22Rv1 (cell line): ENCODE data around the gene UBAP2L.

ENCODE experiments used
- H3K27ac ChIP-seq: fragments of 450-650 bp; 2 replicates; pipeline ENCODE4 v1.5.1; 2017
- ZFX ChIP-seq: fragments of 450-650 bp; IDR thresholded peaks from 2 replicates; pipeline ENCODE4 v1.6.1; 2017; ENCODE audit warnings: antibody characterized with exemption, borderline replicate concordance
- TF ChIP-seq, protein P1 (sequence below): fragments of 450-650 bp; IDR thresholded peaks from 2 replicates; pipeline ENCODE4 v1.5.1; 2017; ENCODE audit warnings: mild to moderate bottlenecking

The UBAP2L gene

GRCh38 chr1:154236855-154237254 is 16.1 kb downstream of the UBAP2L start:
- TF ChIP-seq, protein P1, sequence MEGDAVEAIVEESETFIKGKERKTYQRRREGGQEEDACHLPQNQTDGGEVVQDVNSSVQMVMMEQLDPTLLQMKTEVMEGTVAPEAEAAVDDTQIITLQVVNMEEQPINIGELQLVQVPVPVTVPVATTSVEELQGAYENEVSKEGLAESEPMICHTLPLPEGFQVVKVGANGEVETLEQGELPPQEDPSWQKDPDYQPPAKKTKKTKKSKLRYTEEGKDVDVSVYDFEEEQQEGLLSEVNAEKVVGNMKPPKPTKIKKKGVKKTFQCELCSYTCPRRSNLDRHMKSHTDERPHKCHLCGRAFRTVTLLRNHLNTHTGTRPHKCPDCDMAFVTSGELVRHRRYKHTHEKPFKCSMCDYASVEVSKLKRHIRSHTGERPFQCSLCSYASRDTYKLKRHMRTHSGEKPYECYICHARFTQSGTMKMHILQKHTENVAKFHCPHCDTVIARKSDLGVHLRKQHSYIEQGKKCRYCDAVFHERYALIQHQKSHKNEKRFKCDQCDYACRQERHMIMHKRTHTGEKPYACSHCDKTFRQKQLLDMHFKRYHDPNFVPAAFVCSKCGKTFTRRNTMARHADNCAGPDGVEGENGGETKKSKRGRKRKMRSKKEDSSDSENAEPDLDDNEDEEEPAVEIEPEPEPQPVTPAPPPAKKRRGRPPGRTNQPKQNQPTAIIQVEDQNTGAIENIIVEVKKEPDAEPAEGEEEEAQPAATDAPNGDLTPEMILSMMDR = no peak
- TF ChIP-seq ZFX = no peak
- no peak overlapping the region for H3K27ac ChIP-seq

DNA sequence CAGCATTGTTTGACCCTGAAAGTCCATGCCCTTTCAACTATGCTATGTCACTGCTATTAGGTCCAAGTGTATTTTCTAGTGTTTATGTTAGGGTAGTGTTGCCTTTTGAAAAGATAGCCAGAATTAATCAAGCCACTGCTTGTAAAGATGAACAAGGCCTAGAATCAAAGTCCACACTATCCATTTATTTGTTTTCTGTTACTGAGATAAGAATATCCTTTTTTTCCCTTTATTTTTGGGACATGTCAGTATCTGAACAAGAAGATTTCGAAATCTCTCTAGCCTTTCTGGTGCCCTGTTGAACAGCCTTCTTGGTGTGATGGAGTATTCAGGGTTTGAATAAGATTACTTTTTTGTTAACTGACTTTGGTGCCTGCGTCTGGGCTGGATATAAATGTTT is 16.7 kb downstream of the UBAP2L start:
- no peak for TF ChIP-seq ZFX
- TF ChIP-seq, protein P1 = no peak
- no peak overlapping the region for H3K27ac ChIP-seq

- TF ChIP-seq, protein P1 = no peak
- TF ChIP-seq ZFX = no peak
- H3K27ac ChIP-seq = no peak overlapping the region
These were observed 17.2 kb downstream of the UBAP2L start for GRCh38 chr1:154237880-154238506.

GRCh38 chr1:154239491-154239890 is 18.7 kb downstream of the UBAP2L start:
- no peak overlapping the region for H3K27ac ChIP-seq
- no peak for TF ChIP-seq ZFX
- TF ChIP-seq, protein P1 = no peak

GRCh38 chr1:154240294-154240833 is 19.6 kb downstream of the UBAP2L start:
- H3K27ac ChIP-seq = no peak overlapping the region
- no peak for TF ChIP-seq ZFX
- TF ChIP-seq, protein P1 = no peak

- TF ChIP-seq ZFX = no peak
- TF ChIP-seq, protein P1 = no peak
- H3K27ac ChIP-seq = no peak overlapping the region
These were observed 21.1 kb downstream of the UBAP2L start for GRCh38 chr1:154241703-154242351.

DNA sequence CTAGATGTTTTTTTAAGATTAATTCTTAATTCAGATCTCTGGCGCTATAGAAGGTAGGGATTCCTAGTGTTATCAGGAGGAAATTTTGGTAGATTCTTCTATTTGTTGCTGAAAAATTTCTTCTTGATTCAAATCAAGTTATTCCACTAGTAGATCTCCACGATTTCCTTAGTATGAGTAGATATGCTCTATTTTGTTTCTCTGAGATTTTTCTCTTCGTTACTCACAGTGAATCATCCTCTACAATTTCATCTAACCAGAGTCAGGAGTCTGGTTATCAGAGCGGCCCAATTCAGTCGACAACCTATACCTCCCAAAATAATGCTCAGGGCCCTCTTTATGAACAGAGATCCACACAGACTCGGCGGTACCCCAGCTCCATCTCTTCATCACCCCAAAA is 32.9 kb downstream of the UBAP2L start:
- TF ChIP-seq, protein P1 = no peak
- no peak for TF ChIP-seq ZFX
- H3K27ac ChIP-seq = no peak overlapping the region
